A673 (cell line): ENCODE data around the gene COL5A1.

ENCODE experiments used
- CTCF ChIP-seq: fragments of 300-800, 200-600 bp; sonication (generic); conservative IDR thresholded peaks from 2 replicates; pipeline ENCODE4 v1.5.1; 2017; ENCODE audit warnings: low read depth, mild to moderate bottlenecking, antibody characterized with exemption, low read length, moderate library complexity, mixed read lengths
- EZH2 ChIP-seq: fragments of 200-600 bp; sonication (generic); IDR thresholded peaks from 2 replicates; pipeline ENCODE4 v1.6.1; 2017; ENCODE audit warnings: borderline replicate concordance, low read depth, mild to moderate bottlenecking, mixed read lengths, antibody characterized with exemption, low read length; ENCODE audit not compliant: poor library complexity, severe bottlenecking

GRCh38 chr9:134812343-134812673 lies 170.7 kb downstream of the COL5A1 start:
- TF ChIP-seq EZH2 (no peak), CTCF (no peak)
